NCI-H146 treated with DMSO at 0.1 percent for 48 hours (cell line): ENCODE data around the gene PPM1F.

ENCODE experiments used
- DNase-seq: peaks from one replicate; lab custom pipeline; 2025; ENCODE audit not compliant: unreplicated experiment; lab: John Stamatoyannopoulos, UW

The PPM1F gene

GRCh38 chr22:21975854-21976345 is 23.3 kb upstream of the PPM1F start:
- DNase-seq, result no peak

GRCh38 chr22:21975273-21975672 is 22.6 kb upstream of the PPM1F start:
- DNase-seq, result peak; percentile 5

- no peak for DNase-seq
Observed at GRCh38 chr22:21974058-21974649, 21.5 kb upstream of the PPM1F start.

- DNase-seq, result no peak
Observed at GRCh38 chr22:21972806-21973205, 20.2 kb upstream of the PPM1F start.

GRCh38 chr22:21972293-21972779 is 19.7 kb upstream of the PPM1F start:
- DNase-seq, result no peak

GRCh38 chr22:21971858-21972275 is 19.2 kb upstream of the PPM1F start:
- DNase-seq, result no peak

- DNase-seq, result no peak
Observed at GRCh38 chr22:21970800-21971617, 18.4 kb upstream of the PPM1F start.

GRCh38 chr22:21970037-21970799 is 17.6 kb upstream of the PPM1F start:
- no peak for DNase-seq

- DNase-seq, result no peak
Observed at GRCh38 chr22:21968452-21969129, 15.9 kb upstream of the PPM1F start.

GRCh38 chr22:21967693-21968271 is 15.1 kb upstream of the PPM1F start:
- no peak for DNase-seq

- no peak for DNase-seq
Observed at GRCh38 chr22:21966643-21967516, 14.2 kb upstream of the PPM1F start.

GRCh38 chr22:21965762-21966288 is 13.2 kb upstream of the PPM1F start:
- no peak for DNase-seq

- DNase-seq, result no peak
Observed at GRCh38 chr22:21964918-21965484, 12.4 kb upstream of the PPM1F start.

- DNase-seq, result no peak
Observed at GRCh38 chr22:21964234-21964633, 11.6 kb upstream of the PPM1F start.

- DNase-seq, result no peak
Observed at GRCh38 chr22:21963790-21964211, 11.2 kb upstream of the PPM1F start.

GRCh38 chr22:21963286-21963685 is 10.6 kb upstream of the PPM1F start:
- no peak for DNase-seq

GRCh38 chr22:21962655-21962949 is 10.0 kb upstream of the PPM1F start:
- no peak for DNase-seq

GRCh38 chr22:21961886-21962654 is 9.4 kb upstream of the PPM1F start:
- DNase-seq, result no peak
